HG03097 (cell line): ENCODE measurements around the gene GTSE1.

Experiments
- ATAC-seq: cut with Tn5 transposase; IDR thresholded peaks from one replicate; pipeline ENCODE4 v1.9.1; 2021; ENCODE audit not compliant: unreplicated experiment, low FRiP score

GTSE1 gene

GRCh38 chr22:46350646-46351045 is 54.0 kb downstream of the GTSE1 start:
- no peak for ATAC-seq

- ATAC-seq = no peak
Measured at GRCh38 chr22:46351131-46351735, 54.6 kb downstream of the GTSE1 start.

- ATAC-seq = no peak
Measured at GRCh38 chr22:46351767-46352166, 55.1 kb downstream of the GTSE1 start.

DNA sequence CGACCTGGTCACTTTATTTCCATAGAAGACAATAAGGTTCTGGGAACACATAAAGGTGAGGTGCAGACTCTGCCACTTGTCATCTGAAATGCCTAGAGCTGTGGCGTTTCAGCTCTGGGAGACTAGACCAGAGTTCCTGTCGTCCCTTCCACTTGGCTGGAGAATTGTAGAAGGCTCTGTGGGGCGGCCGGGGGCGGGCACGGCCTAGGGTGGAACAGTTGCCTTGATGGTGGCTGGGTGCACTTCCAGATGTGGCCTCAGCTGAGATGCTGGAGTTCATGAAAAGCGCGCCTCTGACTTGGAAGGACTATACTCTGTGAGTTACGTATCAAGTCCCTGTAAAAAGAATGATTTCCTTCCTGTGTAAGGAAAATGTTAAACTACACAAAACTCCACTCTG is 55.6 kb downstream of the GTSE1 start:
- ATAC-seq = no peak

GRCh38 chr22:46352691-46353386 is 56.2 kb downstream of the GTSE1 start:
- ATAC-seq = no peak

- ATAC-seq = no peak
Measured at GRCh38 chr22:46353483-46354105, 56.9 kb downstream of the GTSE1 start.

DNA sequence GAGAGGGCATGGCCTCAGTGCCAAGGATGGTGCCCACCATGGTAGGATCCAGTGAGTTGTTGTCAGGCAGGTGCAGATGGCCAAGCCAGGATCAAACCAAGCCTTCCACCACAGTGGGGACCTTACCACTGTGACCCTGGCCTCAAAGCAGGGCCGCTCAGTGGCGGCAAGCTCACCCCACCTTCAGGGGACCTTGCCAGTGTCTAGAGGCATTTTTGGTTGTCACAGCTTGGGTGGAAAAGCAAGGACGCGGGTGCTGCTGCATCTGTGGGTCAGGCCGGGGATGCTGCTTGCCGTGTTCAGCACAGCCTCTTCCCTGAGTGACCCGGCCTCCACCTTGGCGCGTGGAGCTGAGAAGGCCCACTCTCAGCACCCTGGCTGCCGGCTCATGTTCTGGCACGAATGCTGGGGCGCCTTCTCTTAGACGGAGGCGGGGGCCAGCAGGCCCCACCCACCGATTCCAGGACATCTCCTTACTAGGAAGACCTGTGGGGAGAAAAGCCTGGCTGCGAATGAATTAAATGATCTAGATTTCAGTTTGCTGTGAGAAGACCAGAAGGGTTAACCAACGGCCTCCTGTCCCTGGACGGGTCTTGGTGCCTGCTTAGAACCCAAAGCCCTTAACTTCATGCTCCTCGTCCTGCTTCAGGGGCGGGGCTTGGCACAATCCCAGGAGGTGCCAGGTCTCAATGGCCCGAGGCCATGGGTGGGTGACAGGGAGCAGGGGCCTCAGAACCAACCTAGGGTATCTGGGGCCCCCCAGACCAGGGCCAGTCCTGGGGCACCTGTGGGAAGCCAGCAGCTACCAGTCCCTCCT is 57.7 kb downstream of the GTSE1 start:
- ATAC-seq = no peak

GRCh38 chr22:46354993-46355305 is 58.3 kb downstream of the GTSE1 start:
- no peak for ATAC-seq

DNA sequence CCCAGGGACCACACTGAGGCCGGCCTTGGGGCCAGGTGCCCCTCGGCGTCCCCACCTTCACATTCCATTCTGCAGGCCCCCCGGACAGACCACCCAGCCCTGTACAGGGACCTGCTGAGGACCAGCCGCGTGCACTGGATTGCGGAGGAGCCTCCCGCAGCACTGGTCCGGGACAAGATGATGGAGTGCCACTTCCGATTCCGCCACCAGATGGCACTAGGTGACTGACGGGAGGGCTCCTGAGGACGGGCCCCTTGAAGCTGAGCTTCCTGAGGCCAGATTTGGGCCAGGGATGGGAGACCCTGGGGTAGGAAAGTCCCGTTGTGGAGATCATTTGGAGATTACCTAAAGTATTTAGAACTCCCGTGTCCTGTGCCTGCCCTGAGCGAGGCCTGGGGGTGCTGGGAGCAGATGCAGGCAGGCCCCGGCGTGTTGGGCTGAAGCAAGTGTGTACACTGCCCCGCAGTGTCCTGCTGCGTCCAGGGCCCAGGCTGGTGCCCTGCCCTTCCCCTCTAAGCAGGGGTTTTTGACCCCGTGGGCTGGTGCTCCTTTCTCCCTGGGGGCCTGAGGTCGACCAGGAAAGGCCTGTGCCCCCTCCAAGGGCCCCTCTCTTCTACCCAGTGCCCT is 58.8 kb downstream of the GTSE1 start:
- ATAC-seq = no peak

GRCh38 chr22:46355996-46356471 is 59.4 kb downstream of the GTSE1 start:
- ATAC-seq = no peak

DNA sequence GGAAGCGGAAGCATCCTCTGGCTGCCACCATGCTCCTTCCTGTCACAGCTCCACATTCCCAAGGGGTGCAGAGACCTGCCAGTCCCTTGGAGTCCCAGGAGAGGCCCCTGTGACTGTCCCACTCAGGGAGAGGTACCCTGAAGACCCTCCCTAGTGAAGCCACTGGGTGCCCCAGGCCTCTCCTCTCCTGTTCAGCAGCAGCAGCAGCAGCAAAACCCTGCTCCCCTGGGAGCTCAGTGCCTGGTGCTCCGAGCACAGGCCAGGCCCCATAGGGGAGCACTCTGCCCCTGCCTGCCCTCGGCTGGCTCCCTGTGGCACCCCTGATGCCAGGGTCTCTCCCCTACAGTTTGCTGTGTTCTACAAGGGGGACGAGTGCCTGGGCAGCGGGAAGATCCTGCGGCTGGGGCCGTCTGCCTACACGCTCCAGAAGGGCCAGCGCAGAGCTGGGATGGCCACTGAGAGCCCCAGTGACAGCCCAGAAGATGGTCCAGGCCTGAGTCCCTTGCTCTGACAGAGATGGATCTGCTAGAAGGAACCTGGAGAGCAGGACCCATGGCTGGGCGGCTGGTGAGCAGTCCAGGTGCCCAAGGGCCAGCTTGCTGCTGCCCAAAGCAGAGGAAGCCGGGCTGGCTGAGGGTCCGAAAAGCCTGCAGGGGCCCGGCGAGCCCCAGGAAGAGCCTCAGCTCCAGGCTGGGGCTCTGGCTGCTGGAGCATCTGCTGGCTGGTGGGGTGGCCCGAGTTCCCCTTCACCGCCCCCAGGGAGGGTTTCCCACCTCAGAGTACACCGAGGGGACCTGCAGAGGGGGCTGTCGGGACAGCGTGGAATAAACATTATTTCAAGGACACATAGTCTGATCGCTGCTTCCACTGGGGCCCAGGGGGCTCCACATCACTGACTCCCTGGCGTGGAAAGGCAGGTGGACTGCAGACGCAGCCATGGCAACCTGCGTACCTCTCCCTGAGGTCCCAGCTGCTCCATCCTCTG is 60.1 kb downstream of the GTSE1 start:
- ATAC-seq = no peak

GRCh38 chr22:46357711-46358520 is 61.2 kb downstream of the GTSE1 start:
- no peak for ATAC-seq

GRCh38 chr22:46358766-46359165 is 62.1 kb downstream of the GTSE1 start:
- ATAC-seq = no peak

DNA sequence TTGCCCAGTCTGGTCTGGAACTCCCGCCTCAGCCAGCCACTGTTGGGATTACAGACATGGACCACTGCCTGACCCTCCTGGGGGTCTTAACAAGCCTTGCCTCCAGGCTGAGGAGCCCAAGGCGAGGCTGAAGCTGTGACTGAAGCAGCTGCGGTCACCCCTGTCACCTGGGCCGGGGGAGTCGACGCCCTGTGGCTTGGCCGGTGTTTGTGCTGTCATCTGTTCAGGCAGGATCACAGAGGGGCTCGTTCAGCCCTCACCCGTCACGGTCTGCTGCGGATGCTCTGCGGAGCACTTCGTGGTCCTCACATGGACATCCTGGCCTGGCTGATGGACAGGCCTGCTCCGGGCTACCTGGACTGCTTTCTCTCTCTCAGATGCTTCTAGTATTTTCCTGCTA is 62.7 kb downstream of the GTSE1 start:
- ATAC-seq = no peak

DNA sequence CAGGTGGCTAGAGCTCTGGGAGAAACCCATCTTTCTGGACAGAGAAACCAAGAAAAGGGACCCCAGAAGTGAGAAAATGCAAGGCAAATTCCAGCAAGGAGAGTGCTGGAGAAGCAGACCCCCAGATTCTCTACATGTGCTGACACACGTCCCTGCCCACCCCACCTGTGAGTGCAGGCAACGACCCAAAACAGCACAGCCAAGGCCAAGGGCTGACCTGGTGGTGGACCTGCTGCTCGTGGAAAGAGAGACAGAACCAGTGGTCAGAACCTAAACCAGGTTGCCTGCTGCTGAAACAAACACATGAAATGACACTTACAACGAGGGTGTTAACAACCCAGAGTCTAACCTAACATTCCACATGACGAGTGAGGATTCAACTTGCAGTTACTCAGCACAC is 63.4 kb downstream of the GTSE1 start:
- ATAC-seq = no peak

DNA sequence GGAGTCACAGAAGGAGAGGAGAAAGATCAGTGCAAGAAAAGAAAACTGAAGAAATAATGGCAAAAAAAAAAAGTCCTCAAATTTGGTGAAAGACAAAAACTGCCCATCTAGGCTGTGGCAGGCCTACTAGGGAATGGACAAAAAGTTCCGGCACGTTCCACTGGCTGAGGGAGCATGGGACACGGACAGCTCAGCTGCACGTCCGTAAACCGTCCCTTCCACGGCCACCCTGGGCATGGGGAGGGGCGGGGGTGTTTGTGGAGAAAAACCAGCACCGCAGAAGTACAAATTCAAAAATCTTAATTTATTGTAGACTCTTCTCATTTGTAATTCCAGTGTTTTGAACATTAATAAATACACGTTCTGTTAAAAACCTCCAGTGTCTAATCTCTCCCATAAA is 64.2 kb downstream of the GTSE1 start:
- no peak for ATAC-seq

DNA sequence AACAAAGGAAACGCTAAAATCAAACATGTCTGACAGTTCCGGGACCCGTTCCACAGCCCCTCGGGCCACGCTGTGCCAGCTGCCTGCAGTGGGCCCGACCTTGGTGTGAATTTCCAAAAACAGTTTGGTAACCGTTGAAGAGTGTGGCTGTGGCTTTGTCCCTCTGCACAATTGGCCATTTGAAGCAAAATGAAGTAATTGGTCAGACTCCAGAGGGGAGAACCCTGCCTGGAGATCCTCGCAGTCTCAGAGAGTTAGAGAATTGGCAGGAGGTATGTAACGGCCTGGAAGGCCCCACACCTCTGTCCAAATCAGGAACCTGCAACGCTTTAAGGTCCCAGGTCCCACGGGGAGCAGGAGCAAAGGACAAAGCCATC is 65.1 kb downstream of the GTSE1 start:
- ATAC-seq = no peak

DNA sequence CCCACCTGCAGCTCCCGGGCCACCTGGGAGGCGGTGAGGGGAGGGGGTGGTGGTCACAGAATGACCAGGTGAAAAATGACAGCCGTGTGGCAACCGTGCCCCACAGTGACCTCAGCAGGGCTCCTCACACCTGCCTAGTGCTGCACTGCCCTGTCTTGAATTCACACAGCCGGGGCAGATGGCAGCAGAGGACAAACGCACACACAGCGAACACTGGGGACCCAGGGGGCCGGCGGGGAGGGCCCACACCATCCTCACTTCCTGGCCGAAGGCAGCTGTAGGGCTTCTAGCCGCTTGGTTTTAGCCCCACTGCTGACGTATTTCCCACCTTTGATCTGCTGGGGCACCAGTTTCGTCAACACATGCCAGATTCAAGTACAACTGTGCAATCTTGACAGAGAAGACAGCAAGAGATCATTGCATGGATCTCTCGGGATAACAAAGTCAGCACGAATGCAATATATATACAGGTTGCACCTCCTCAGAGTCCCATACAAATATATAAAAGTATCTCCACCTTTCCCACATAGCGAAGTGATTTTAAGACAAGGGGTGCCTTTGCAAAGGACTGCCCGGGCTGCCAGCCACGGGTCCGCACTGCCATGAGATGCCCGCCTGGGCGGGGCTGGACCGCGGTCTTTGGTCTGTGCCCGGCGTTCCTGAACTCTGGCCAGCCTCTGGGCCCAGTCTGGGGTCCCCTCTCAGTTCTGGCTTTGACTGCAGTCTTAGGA is 65.7 kb downstream of the GTSE1 start:
- no peak for ATAC-seq
